ENCODE data around the gene UVRAG. TPM values are rescaled to one million over a fixed set of nuclear protein-coding genes. Genes with fewer than 3 reads are reported as not detected.

UVRAG gene
- total and polyA plus RNA-seq, 4 donors: 7.9 to 47.0 (median 20.1) TPM

- DNase-seq (peak in 1 of 2 donors; percentile 56), ATAC-seq (ENCODE audit: low FRiP score) (no peak)
- H3K4me1 ChIP-seq (ENCODE audit: control insufficient read depth in 1 of 2, insufficient read depth in 2 of 2, low read length in 2 of 2): no peaks in the 10 kb centered on the region
- no peaks in the 10 kb centered on the region for H3K27me3 ChIP-seq (ENCODE audit: control insufficient read depth in 1 of 2, insufficient read depth in 2 of 2, low read length in 1 of 2)
- 87 to 88% methylated on average over 12 of the region's 12 CpGs for WGBS, 2 donors
- intact Hi-C loops (cut with DNase I): loop anchor here in 1 of 2 donors (10.0 kb wide), 1 partner anchor 352 kb away; no protein-coding TSS in a partner anchor
- H3K9me3 ChIP-seq (ENCODE audit: control insufficient read depth, low read length): no peaks in the 10 kb centered on the region
- H3K4me3 ChIP-seq (ENCODE audit: low read length in 2 of 2): no peak overlapping the region
- H3K27ac ChIP-seq (ENCODE audit: low read depth in 1 of 2, low read length in 2 of 2): no peak overlapping the region
- H3K36me3 ChIP-seq (ENCODE audit: control insufficient read depth in 1 of 2, insufficient read depth in 2 of 2, low read length in 1 of 2): no peaks in the 10 kb centered on the region
Measured at GRCh38 chr11:76156971-76157427, 342.0 kb downstream of the UVRAG start.

GRCh38 chr11:76157891-76158290 lies 342.9 kb downstream of the UVRAG start:
- H3K9me3 ChIP-seq (ENCODE audit: control insufficient read depth, low read length): no peaks in the 10 kb centered on the region
- 77 to 78% methylated on average over 7 of the region's 7 CpGs for WGBS, 2 donors
- no peak overlapping the region for H3K4me3 ChIP-seq (ENCODE audit: low read length in 2 of 2)
- no peak overlapping the region for H3K27ac ChIP-seq (ENCODE audit: low read depth in 1 of 2, low read length in 2 of 2)
- H3K36me3 ChIP-seq (ENCODE audit: control insufficient read depth in 1 of 2, insufficient read depth in 2 of 2, low read length in 1 of 2): no peaks in the 10 kb centered on the region
- DNase-seq (no peak), ATAC-seq (ENCODE audit: low FRiP score) (no peak)
- intact Hi-C loops (cut with DNase I): loop anchor here in 1 of 2 donors (10.0 kb wide), 1 partner anchor 353 kb away; no protein-coding TSS in a partner anchor
- H3K27me3 ChIP-seq (ENCODE audit: control insufficient read depth in 1 of 2, insufficient read depth in 2 of 2, low read length in 1 of 2): no peaks in the 10 kb centered on the region
- H3K4me1 ChIP-seq (ENCODE audit: control insufficient read depth in 1 of 2, insufficient read depth in 2 of 2, low read length in 2 of 2): no peaks in the 10 kb centered on the region

- DNase-seq: peak in 1 of 2 donors; percentile 43
- ATAC-seq (ENCODE audit: low FRiP score): no peak
- Histone ChIP-seq H3K36me3 (ENCODE audit: control insufficient read depth in 1 of 2, insufficient read depth in 2 of 2, low read length in 1 of 2) (no peaks in the 10 kb centered on the region), H3K9me3 (ENCODE audit: control insufficient read depth, low read length) (no peaks in the 10 kb centered on the region), H3K4me1 (ENCODE audit: control insufficient read depth in 1 of 2, insufficient read depth in 2 of 2, low read length in 2 of 2) (no peaks in the 10 kb centered on the region), H3K4me3 (ENCODE audit: low read length in 2 of 2) (no peak overlapping the region), H3K27ac (ENCODE audit: low read depth in 1 of 2, low read length in 2 of 2) (no peak overlapping the region), H3K27me3 (ENCODE audit: control insufficient read depth in 1 of 2, insufficient read depth in 2 of 2, low read length in 1 of 2) (no peaks in the 10 kb centered on the region)
- intact Hi-C loops (cut with DNase I): loop anchor here in 1 of 2 donors (10.0 kb wide), 1 partner anchor 354 kb away; no protein-coding TSS in a partner anchor
- 92 to 96% methylated on average over 24 of the region's 24 CpGs for WGBS, 2 donors
Measured at GRCh38 chr11:76158394-76159302, 343.6 kb downstream of the UVRAG start.

- Histone ChIP-seq H3K9me3 (ENCODE audit: control insufficient read depth, low read length) (no peaks in the 10 kb centered on the region), H3K27me3 (ENCODE audit: control insufficient read depth in 1 of 2, insufficient read depth in 2 of 2, low read length in 1 of 2) (no peaks in the 10 kb centered on the region), H3K27ac (ENCODE audit: low read depth in 1 of 2, low read length in 2 of 2) (no peak overlapping the region), H3K4me1 (ENCODE audit: control insufficient read depth in 1 of 2, insufficient read depth in 2 of 2, low read length in 2 of 2) (no peaks in the 10 kb centered on the region), H3K36me3 (ENCODE audit: control insufficient read depth in 1 of 2, insufficient read depth in 2 of 2, low read length in 1 of 2) (no peaks in the 10 kb centered on the region), H3K4me3 (ENCODE audit: low read length in 2 of 2) (no peak overlapping the region)
- DNase-seq (peak in 1 of 2 donors; percentile 56), ATAC-seq (ENCODE audit: low FRiP score) (no peak)
- intact Hi-C loops (cut with DNase I): loop anchor here in 1 of 2 donors (10.0 kb wide), 1 partner anchor 355 kb away; no protein-coding TSS in a partner anchor
- WGBS, 2 donors: 85 to 90% methylated on average over 14 of the region's 14 CpGs
Measured at GRCh38 chr11:76159303-76159937, 344.4 kb downstream of the UVRAG start.

- no peaks in the 10 kb centered on the region for H3K4me1 ChIP-seq (ENCODE audit: control insufficient read depth in 1 of 2, insufficient read depth in 2 of 2, low read length in 2 of 2)
- no peaks in the 10 kb centered on the region for H3K9me3 ChIP-seq (ENCODE audit: control insufficient read depth, low read length)
- no peak overlapping the region for H3K4me3 ChIP-seq (ENCODE audit: low read length in 2 of 2)
- H3K27me3 ChIP-seq (ENCODE audit: control insufficient read depth in 1 of 2, insufficient read depth in 2 of 2, low read length in 1 of 2): no peaks in the 10 kb centered on the region
- H3K27ac ChIP-seq (ENCODE audit: low read depth in 1 of 2, low read length in 2 of 2): no peak overlapping the region
- H3K36me3 ChIP-seq (ENCODE audit: control insufficient read depth in 1 of 2, insufficient read depth in 2 of 2, low read length in 1 of 2): no peaks in the 10 kb centered on the region
- 88 to 92% methylated on average over 14 of the region's 14 CpGs for WGBS, 2 donors
- intact Hi-C loops (cut with DNase I): loop anchor here in 1 of 2 donors (10.0 kb wide), 1 partner anchor 355 kb away; no protein-coding TSS in a partner anchor
- ATAC-seq (ENCODE audit: low FRiP score): no peak
- DNase-seq: peak in 1 of 2 donors; percentile 66
Measured at GRCh38 chr11:76159983-76160661, 345.1 kb downstream of the UVRAG start.

- Histone ChIP-seq H3K4me3 (ENCODE audit: low read length in 2 of 2) (no peak overlapping the region), H3K27me3 (ENCODE audit: control insufficient read depth in 1 of 2, insufficient read depth in 2 of 2, low read length in 1 of 2) (no peaks in the 10 kb centered on the region), H3K27ac (ENCODE audit: low read depth in 1 of 2, low read length in 2 of 2) (no peak overlapping the region), H3K9me3 (ENCODE audit: control insufficient read depth, low read length) (no peaks in the 10 kb centered on the region), H3K36me3 (ENCODE audit: control insufficient read depth in 1 of 2, insufficient read depth in 2 of 2, low read length in 1 of 2) (no peaks in the 10 kb centered on the region), H3K4me1 (ENCODE audit: control insufficient read depth in 1 of 2, insufficient read depth in 2 of 2, low read length in 2 of 2) (no peaks in the 10 kb centered on the region)
- intact Hi-C loops (cut with DNase I): no loop called here
- no peak for ATAC-seq (ENCODE audit: low FRiP score)
- WGBS, 2 donors: 86 to 87% methylated on average over 8 of the region's 8 CpGs
- DNase-seq: peak in 1 of 2 donors; percentile 61
Measured at GRCh38 chr11:76160856-76161255, 345.8 kb downstream of the UVRAG start.

- ATAC-seq (ENCODE audit: low FRiP score) (no peak), DNase-seq (peak in 1 of 2 donors; percentile 70)
- intact Hi-C loops (cut with DNase I): no loop called here
- Histone ChIP-seq H3K9me3 (ENCODE audit: control insufficient read depth, low read length) (no peaks in the 10 kb centered on the region), H3K4me3 (ENCODE audit: low read length in 2 of 2) (no peak overlapping the region), H3K4me1 (ENCODE audit: control insufficient read depth in 1 of 2, insufficient read depth in 2 of 2, low read length in 2 of 2) (no peaks in the 10 kb centered on the region), H3K27me3 (ENCODE audit: control insufficient read depth in 1 of 2, insufficient read depth in 2 of 2, low read length in 1 of 2) (no peaks in the 10 kb centered on the region), H3K27ac (ENCODE audit: low read depth in 1 of 2, low read length in 2 of 2) (no peak overlapping the region), H3K36me3 (ENCODE audit: control insufficient read depth in 1 of 2, insufficient read depth in 2 of 2, low read length in 1 of 2) (no peaks in the 10 kb centered on the region)
- 8 to 9% methylated on average over 24 of the region's 24 CpGs for WGBS, 2 donors
Measured at GRCh38 chr11:76161261-76161961, 346.4 kb downstream of the UVRAG start.
